HG03460 (cell line): ENCODE data around the gene FAM210B.
A peak's percentile ranks its signal among the peaks of the same experiment; 100 is the strongest.
"Not testable (repeated sequence)": the region's sequence is repeated elsewhere in the genome, so short reads cannot be mapped to it uniquely, and the experiment has no call there.

Source experiments
- ATAC-seq: cut with Tn5 transposase; IDR thresholded peaks from one replicate; pipeline ENCODE4 v1.9.1; 2021; ENCODE audit not compliant: unreplicated experiment

Gene FAM210B

GRCh38 chr20:56391596-56392131 is 32.9 kb downstream of the FAM210B start:
- peak; percentile 37 for ATAC-seq

- ATAC-seq, result peak; percentile 89
Measured at GRCh38 chr20:56392132-56392880, 33.5 kb downstream of the FAM210B start, which contains the start of the genes AURKA and CSTF1. Gene AURKA (minus strand): TSS chr20:56392215. CDS start chr20:56388197, 4,018 bp downstream. Gene CSTF1 (plus strand): TSS chr20:56392645. CDS start chr20:56395553, 2,908 bp downstream.

- no peak for ATAC-seq
Measured at GRCh38 chr20:56392881-56393482, 34.2 kb downstream of the FAM210B start.

GRCh38 chr20:56393653-56394052 is 34.9 kb downstream of the FAM210B start:
- no peak for ATAC-seq

GRCh38 chr20:56395166-56395565 is 36.4 kb downstream of the FAM210B start:
- no peak for ATAC-seq

GRCh38 chr20:56400001-56400640 is 41.3 kb downstream of the FAM210B start:
- no peak for ATAC-seq

- no peak for ATAC-seq
Measured at GRCh38 chr20:56403465-56403864, 44.7 kb downstream of the FAM210B start.

- not testable (repeated sequence) for ATAC-seq
Measured at GRCh38 chr20:56405356-56405755, 46.6 kb downstream of the FAM210B start.

GRCh38 chr20:56406910-56407309 is 48.1 kb downstream of the FAM210B start:
- no peak for ATAC-seq

GRCh38 chr20:56409521-56409920 is 50.7 kb downstream of the FAM210B start:
- no peak for ATAC-seq

- ATAC-seq, result no peak
Measured at GRCh38 chr20:56409956-56410355, 51.2 kb downstream of the FAM210B start.

- not testable (repeated sequence) for ATAC-seq
Measured at GRCh38 chr20:56411287-56411686, 52.5 kb downstream of the FAM210B start.

GRCh38 chr20:56411759-56412472 is 53.1 kb downstream of the FAM210B start, which contains the start of gene CASS4:
Gene CASS4 (plus strand): TSS chr20:56412260. CDS start chr20:56412459, 199 bp downstream.
- ATAC-seq, result peak; percentile 87

- ATAC-seq, result no peak
Measured at GRCh38 chr20:56412473-56412790, 53.7 kb downstream of the FAM210B start.

GRCh38 chr20:56412949-56413348 is 54.2 kb downstream of the FAM210B start:
- no peak for ATAC-seq

- no peak for ATAC-seq
Measured at GRCh38 chr20:56414842-56415765, 56.3 kb downstream of the FAM210B start.

- ATAC-seq, result no peak
Measured at GRCh38 chr20:56417402-56417801, 58.6 kb downstream of the FAM210B start.

GRCh38 chr20:56417911-56418310 is 59.1 kb downstream of the FAM210B start:
- ATAC-seq, result no peak
